Measurements from ENCODE around the gene MYO1E.
A peak's percentile ranks its signal among the peaks of the same experiment; 100 is the strongest.
"Not testable (repeated sequence)": the region's sequence is repeated elsewhere in the genome, so short reads cannot be mapped to it uniquely, and the experiment has no call there.

The MYO1E gene

DNA sequence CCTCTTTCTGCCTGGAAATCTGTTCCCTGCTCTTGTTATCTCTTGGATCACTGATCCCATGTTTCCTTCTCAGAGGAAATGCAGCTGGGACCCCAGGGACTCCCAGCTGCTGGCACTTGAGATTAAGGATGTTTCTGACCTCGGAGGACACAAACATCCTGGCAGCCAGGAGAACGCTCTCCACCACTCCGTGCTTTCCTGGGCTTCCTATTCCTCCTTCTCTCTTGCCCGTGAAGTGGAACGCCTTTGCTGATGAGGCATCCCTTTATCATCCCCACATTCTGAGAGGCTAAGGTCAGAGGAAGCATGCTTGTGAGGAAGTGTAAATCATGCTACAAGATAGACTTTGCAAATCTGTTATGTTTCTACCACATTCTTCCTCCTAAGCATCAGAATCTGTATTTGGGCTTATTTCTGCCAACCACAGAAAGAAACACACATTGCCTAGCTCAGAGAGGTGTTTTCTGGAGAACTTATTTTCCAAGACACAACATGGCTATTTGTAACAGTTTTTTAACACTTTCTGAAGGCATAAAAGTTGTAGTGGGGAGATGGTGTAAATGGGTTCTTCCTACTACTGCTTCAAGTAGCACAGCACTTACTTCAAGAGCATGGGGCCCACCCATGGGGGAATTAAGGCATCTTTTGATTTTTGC, 191.6 kb downstream of the MYO1E start:
- DNase-seq: no peak

DNA sequence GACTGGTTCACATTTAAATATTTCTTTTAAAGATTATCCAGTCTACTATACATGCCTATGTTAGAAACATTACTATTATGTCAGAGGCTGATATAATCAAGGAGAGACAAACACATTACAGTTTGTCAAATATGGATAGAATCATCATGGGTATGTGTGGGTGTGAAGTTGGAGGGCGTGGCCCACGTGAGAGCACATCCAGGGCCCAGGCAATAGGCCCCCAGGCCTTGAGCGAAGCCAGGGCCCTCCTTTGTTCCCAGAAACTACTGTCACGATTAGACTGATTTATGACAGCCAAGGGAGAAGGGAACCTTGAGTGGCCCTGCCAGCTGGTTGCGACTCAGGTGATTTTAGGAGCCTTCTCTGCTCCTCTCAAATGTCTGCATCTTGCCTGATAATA, 193.0 kb downstream of the MYO1E start:
- DNase-seq: peak in 1 of 2 experiments; percentile 13

DNA sequence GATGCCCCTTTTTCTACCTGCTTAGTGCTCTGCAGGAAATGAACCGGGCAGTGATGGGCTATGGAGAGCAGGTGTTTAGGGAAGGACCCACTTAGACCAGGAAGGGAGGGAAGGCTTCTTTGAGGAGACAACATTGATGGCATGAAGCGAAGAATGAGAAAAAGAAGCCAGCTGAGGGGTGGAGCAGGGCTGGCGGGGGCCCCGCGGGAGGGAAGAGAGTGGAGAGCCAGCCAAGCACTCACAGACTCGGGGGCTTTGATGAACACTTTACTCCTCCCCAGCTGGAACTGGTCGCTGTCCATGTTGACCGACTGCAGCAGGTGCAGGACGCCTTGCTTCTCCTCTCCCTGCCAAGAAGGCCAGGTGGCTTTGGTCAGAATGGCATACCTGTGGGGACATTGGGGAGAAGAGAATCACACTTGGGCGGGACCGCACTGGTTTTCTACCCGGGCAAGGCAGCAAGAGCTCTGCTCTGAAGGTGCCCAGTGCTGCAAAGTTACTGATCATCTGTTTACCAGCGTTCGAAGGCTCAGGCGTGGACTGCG, 194.4 kb downstream of the MYO1E start:
- DNase-seq: no peak

DNA sequence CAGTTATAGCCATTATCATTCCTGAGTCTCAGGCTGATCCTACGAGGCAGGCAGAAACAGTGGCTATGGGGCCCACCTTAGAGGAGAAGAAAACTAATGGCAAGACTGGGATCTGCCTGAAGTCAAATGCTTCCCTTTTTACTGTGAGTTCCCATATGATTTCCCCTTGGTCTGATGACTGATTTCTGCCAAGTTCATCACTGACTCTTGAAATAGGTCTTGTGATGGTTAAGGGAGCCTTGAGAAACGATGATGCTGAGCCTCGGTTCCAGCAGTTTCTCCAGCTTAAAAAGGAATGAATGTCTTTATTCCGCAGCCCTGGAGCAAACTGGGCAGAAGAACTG, 195.4 kb downstream of the MYO1E start:
- DNase-seq: no peak

DNA sequence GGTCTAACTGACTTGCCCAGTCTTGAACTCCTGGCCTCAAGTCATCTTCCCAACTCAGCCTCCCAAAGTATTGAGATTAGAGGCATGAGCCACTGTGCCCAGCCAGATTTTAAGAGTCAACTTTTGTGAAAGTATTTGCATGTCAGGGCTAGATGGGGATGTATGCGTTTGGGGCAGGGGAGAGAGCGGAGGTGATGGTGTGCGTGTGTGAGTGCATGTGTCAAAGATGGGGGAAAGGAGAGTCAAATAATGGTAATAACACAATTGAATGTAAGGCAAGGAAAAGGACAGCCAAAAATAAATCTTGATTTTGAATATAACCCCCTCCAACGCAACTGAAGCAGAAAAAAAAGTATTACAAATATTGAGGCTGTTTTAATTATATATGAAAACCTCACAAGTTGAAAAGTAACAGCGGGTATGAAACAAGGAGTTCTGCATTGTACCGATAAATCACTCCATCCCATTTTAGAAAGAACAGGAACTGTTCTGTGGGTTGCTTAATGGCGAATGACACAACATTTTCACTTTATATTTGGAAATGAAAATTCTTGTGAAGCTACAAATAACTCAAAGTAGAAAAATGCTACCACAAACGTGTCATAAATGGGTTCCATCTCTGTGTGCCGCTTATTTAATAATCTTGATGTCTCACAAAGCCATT, 195.9 kb downstream of the MYO1E start:
- DNase-seq: no peak

DNA sequence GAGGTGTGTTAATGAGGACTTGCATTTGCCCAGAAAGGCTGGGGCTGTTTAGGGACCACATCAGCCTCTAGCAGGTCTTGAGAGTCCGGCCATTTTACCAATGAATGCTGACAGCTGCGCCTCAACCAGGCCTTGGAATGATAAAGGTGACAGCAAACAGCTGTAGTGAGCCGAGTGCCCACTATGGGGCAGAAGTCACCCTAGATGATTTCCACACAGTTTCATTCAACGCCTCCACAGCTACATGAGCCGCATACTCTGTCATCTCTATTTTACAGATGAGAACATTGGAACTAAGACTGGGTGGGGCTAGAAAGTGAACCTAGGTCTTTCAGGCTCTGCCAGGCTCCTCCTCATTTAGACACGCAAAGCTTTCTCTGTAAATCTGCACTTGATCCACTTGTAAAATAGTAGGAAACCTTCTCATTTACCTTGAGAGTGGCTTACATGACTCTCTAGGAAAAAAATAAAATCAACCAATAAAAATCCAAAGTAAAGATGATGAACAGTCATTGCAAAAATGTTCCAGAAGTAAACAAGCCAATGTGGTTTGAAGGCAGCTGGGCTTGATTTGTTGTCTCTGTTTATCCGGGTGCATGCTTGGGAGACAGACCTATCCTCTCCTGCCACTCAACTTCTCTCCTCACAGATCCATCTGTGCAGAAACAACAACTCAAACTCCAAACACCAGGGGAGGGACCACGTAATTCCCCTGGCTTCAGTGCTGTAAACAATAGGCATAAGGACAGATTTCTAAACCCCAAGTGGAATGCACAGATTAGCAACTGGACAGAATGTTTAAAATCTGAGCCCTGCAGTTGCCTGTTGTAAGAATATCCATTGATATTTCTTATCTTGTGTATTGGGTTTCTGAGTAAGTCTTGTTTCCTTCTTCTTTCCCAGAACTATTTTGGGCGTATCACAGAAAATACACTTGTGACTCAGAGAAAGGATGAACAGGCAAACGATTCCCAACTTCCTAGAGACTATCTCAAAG, 197.5 kb downstream of the MYO1E start:
- DNase-seq: peak in 1 of 2 experiments; percentile 18

DNA sequence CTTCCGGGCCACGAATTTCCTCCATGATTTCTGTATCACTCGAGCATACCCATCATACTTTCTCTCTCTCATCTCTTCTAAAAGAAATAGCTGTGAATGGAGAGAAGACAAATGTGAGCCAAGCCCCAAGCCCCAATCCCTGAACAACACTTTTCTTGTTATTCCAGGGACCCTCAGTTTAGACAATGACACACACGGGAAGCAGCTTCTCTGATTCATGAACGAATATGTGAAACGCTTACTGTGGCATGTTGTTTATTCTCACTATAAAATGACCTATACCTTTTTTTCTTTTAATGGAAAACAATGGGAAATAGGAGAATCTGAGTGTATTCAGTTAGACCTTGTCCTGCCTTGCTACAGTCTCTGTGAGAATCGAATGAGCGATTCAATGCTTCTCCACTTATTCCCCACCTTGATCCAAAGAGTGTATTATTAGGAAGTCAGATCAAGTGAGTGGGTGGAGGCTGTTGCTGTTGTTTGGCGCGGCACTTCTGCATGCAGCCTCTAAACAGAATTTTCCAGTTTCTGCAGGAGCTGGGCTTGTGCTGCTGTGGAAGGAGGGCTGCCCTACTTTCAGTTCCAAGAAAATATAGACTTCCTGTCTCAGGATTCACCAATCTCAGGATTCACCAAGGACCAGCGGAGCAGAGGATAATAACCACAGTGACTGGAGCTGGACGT, 198.4 kb downstream of the MYO1E start:
- no peak for DNase-seq

DNA sequence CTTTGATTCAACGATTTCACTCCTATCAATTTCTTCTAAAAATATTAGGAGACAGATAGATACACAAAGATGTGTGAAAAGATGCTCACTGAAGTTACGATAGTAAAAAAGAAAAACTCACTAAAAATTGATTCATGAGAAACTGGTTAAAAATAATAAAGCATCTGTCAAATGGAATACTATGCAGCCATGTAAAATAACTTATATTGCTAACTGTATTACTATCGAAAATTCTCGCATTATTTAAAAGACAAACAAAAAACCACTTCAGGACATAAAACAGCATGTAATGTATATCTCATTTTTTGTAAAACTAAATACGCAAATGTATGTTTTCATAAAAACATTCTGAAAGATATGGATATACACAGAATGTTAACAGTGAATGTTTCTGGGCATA, 199.5 kb downstream of the MYO1E start:
- DNase-seq: no peak

DNA sequence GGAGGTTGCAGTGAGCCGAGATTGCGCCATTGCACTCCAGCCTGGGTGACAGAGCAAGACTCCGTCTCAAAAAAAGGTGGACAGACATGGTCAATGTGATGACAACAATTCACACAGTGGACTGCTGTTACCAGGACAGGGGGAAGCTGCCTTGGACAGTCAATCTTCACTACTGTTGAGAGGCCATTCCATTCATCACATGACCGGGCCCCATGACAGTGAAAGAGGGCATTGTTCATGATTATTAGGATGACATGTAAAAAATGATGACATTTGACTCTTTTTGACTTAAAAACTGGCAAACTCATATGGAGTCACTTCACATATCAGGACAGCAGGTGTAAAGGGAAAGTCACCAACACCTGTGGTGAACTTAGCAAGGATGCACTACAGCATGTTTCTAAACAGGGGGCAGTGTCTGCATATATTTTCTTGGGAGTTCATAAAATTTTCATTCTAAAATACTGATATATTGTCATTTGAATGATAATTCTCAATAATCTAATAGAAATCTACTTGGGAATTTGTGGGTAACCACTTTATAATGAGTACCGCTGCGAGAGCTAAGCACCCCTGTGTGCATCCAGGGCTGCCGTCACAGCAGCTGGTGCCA, 200.3 kb downstream of the MYO1E start:
- no peak for DNase-seq

DNA sequence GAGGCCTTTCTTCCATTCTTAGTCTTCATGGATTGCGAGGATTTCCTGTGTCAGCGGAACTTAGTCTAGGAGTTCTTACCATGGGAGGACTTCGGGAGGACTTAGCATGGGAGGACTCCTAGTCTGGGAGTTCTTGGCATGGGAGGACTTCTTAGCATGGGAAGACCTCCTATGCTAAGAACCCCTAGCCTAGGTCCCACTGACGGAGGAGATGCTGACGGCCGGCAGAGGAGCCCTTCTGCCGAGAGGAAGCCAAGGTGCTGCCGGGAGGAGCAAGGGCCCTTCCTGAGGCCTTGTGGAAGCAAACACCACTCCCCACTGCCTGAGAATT, 201.6 kb downstream of the MYO1E start:
- DNase-seq: no peak

DNA sequence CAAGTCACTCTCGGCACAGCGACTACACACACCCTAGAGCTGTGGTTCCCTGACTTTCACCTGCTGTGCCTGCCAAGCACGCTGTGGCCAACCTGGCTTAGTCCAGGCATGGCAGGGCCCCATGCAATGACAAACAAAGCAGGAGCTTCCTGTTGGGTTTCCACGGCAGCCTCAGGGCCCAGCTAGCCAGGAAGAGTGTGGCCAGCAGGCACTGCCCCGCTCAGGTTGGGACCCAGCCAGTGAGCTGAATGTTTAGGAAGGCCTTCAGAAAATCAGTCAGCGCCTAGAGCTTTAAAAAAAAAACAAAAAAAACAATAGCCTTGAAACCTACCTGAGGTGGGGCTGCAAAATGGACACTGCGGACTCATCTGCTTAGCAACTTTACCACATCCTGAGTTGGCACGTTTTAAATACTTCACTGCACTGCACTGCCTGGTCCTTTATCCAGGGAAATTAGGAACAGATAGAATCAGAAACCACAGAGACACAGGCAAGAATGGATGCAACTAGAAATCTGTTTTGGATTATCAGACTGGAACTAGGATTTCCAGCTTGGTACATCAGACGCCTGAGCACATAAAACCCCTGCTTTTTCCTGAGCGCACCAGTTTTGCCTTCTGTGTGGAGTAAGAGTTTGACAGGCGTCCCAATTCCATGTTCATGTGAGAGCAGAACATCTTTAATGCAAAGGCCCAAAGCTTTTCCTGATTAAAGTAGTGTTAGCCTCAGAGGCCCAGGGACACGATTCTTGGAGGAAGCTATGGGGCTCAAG, 202.2 kb downstream of the MYO1E start:
- no peak for DNase-seq

DNA sequence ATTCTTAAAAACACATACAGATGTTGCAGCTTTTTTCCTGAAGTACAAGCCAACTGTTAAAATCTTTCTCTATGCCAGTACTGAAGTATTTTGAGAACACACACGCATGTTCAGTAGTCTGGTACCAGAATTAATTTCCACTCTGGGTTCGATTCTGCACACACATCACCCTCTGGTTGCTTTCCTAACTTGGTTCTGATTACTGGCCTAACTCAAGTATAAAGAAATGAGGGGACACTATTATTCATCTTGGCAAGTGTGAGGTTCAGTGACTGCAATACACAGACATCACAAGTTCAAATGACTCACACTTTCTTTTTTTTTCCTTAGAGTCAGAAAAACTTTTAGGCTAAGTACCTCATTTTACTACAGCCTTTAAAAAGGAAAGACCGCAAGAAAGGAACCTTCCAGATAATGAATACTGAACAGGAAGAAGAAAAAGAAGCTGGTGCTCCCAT, 203.4 kb downstream of the MYO1E start:
- no peak for DNase-seq

DNA sequence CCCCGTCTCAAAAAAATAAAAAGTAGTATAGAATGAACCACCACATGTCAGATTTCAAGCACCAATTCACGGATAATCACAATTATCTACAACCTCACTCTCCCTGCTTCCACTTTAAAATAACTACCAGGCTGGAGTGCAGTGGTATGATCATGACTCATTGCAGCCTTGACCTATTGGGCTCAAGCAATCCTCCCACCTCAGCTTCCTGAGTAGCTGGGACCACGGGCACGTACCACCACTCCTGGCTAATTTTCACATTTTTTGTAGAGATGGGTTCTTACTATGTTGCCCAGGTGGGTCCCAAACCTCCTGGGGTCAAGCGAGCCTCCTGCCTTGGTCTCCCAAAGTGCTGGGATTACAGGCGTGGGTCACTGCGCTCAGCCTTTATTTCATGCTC, 204.1 kb downstream of the MYO1E start:
- no peak for DNase-seq

DNA sequence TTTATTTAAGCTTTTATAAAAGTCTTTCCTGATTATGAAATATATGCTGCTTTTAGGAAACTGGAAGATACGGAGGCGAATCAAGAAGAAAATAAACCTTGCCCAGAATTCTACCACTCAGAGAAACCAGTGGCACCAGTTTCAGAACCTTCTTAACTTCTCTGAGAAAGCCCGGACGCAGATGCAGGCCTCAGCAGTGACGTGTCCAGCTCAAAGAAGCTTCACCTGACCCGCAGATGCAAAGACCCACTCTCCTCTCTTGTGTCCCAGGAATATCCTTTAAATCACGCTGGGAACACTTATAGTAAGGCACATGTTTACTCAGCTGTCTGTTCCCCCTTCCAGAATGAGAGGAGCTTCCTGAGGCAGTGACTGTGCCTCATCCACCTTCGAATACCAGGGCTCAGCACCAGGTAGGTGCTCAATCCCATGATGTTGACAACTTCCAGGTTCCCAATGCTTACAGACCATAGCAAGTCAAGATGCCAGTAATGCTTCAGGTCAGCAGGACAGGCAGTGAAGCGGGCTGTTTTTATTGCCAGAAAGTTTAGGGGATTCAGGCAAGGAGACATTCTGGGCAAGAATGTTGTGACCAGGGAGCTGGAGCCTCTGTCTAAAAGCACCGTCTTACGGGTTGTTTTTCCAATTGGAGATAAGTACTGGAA, 205.9 kb downstream of the MYO1E start:
- DNase-seq: peak in 1 of 2 experiments; percentile 31

DNA sequence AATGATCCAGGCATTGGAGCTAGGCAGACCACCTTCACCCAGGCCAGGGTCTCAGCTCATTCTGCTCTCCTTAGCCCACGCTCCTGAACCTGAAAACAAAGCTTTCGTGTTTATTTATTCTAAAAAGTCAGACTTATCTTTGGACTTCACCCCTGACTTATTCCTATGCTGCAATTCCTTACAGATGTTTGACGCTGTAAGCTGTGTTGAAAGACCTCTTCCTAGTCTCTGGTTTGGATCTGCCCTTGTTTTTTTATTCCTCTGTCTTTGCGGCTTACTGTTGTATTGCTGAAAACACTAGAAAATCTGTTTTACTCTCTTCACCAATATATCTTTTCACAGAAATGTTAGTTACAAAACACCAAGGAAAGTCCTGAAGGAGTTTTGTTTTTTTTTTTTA, 206.5 kb downstream of the MYO1E start:
- no peak for DNase-seq

DNA sequence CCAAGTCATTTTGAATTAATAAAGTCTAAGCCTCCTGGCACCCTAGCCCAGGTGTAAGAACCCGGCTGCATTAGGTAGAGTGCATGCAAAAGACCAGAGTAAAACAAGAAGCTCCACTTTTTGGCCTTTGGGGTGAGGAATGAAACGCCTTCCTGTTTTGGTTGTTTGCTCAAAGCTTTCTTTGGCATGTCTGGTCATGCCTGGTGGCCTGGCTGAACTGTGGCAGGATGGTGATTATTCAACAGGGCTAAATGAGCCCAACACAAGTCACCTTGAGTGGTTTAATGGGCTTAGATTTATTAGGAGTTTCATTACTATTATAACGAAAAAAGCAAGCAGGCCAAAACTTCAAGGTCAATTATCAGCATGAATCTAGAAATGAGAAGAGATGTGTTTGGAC, 206.9 kb downstream of the MYO1E start:
- DNase-seq: peak in 1 of 2 experiments; percentile 11

DNA sequence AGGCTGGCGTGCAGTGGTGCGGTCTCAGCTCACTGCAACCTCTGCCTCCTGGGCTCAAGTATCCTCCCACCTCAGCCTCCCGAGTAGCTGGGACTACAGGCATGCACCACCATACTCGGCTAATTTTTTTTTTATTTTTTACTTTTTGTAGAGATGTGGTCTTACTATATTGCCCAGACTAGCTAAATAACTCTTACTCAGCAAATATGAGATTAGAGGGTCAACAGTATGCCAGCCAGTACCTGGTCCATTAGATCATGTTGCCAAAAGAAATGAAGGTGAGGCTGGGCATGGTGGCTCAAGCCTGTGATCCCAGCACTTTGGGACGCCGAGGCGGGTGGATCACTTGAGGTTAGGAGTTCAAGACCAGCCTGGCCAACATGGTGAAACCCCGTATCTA, 210.6 kb downstream of the MYO1E start:
- DNase-seq: not testable (repeated sequence)

DNA sequence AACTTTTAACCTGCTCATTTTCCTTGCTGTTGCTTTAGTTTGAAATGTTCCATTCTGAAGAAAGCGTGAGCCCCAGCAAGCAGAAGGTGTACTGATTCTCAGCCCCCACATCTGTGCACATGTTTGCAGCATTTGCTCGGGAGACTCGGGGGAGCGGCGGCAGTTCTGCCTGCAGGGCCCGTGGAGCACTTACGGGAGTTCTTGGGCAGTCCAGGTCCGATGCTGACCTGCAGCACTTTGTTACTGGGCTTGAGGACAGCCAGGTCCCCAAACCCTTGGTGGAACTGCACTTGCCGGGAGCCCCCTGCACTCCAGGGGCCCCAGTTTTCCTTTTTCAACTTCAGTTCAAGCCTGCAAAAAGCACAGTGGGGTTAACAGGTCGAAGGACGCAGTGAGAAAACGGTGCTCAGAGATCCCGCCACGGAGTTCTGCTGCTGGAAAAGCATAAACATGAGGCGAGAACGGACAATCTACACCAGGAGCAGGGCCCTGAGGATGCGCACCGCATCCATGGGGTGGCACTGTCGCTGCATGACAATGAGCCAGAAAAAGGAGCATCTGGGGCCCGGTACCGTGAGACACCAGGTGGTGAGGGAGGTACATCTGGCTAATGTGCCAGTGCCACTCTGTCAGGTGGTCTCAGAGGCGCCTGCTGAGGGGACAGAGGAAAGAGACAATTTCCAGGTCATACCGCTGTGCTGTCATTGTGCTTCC, 211.6 kb downstream of the MYO1E start:
- DNase-seq: peak; percentile 30 to 58

DNA sequence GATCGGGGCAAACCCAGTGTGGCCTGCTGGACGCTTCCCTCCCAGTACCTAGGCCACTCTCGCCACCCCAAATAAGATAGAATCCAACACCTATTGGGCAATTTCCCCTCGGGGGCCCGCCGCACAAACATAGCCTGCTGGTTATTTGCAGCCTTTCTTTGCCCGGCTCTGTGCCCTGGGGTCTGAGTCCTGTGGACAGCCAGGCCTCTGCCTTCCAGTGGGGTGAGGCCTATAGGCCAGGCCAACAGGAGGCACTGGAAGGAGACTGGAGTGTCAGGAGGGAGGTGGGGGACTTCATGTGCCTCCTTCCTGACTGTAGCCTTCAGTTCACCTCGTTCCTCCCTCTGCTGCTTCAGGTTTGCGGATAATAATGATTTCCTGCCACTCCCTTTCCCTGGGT, 213.5 kb downstream of the MYO1E start:
- no peak for DNase-seq

DNA sequence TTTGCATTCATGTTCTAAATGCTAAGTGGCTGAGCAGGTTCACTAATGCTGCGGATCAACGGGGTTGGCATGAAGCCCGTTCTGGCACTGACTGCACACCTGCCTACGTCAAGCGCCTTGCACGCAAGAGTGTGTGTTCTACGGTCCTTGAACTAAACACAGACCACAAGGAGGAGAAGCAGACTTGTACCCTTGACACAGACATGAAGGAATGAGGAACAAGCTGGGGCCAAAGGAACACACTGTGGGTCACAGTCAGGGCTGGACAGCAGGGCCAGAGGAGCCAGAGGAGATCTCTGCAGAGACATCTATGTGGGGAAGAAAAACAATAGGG, 214.0 kb downstream of the MYO1E start:
- DNase-seq: peak; percentile 45 to 65
